HTERT RPE-1 (cell line): ENCODE results near the gene TOM1L2.
"Not testable (repeated sequence)": the region's sequence is repeated elsewhere in the genome, so short reads cannot be mapped to it uniquely, and the experiment has no call there.

Experiments
- in situ Hi-C: fragments of 300-500 bp; cut with MboI; formaldehyde crosslinking; loops from 4 replicates; pipeline ENCODE4 v1.14.3; 2020; ENCODE audit warnings: low sequenced_read_pairs

Gene TOM1L2

GRCh38 chr17:17810895-17811248, 161.3 kb downstream of the TOM1L2 start:
- in situ Hi-C loops = no loop called here

DNA sequence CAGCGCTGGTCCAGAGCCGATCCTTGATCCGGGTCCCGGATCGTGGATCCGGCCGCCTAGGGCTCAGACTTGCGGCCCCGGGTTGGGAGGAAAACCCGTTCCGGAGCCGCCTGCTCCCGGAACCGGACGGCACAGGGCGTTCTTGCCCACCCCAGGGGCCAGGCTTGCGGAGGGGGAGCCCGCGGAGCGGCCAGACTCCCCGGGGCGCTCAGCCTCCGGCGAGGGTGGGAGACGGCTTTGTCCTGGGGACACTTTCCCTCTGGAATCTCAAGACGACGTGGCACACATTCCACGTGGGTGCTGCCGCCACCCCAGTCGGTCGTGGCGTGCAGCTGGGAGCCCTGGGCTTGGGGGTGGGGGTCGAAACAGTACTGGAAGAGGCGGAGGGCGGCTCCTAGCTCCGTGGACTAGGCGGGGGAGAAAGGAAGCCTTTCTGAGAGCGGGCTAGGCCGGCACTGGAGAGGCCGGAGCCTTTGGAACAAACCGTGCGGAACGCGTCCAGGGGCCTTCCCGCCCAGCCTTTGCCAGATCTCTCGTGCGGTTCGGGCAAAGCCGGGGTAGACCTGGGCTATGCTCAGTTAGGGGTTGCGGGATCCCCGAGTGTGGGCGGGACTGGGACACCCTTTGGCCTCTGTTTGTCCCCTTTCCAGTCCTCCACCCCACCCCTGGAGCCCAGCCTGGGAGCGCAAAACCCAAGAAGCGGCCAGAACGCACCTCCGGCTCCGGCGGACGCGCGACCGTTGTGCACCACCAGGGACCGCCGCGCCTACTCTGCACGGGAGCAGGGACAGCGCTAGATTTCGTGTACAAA, 161.9 kb downstream of the TOM1L2 start:
- in situ Hi-C loops = no loop called here

DNA sequence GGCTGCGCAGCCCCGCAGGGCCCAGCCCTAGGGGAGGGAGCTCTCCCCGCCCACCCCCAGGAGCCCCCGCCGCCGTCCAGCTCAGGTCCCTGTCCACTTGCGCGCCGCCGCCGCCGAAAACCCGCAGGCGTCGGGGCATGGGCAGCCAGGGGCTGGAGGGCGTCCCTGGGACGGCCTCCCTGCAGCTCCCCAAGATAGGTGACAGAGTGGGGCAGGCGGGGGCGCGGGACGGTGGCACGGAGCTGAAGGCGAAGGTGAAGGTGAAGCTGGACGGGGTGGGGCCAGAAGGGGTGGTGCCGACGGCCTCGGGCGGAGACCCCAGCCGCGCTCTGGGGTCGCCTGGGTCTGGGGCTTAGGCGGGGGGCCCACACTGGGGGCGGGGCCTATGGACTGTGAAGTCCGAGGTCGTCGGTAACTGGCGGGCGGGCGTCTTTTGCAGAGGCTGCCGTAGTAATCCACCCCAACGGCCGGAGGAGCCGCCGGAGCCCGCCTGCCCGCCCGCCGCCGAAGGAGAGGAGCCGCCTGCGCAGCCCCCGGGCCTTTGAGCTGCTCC, 162.6 kb downstream of the TOM1L2 start:
- in situ Hi-C loops = no loop called here

- in situ Hi-C loops = no loop called here
Observed at GRCh38 chr17:17808706-17809432, 163.3 kb downstream of the TOM1L2 start.

DNA sequence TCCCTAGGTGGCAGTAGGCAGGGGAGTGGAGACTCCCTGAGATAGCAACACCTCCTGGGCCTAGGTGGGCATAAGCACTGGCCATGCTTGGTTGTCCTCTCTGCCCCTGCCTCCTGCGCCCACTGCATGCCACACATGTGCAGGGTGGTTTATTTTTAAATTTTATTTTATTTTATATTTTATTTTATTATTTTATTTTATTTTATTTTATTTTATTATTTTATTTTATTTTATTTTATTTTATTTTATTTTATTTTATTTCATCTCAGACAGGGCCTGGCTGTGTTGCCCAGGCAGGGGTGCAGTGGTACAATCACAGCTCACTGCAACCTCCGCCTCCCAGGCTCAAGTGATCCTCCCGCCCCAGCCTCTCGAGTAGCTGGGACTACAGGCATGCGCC, 164.0 kb downstream of the TOM1L2 start:
- in situ Hi-C loops = not testable (repeated sequence)

DNA sequence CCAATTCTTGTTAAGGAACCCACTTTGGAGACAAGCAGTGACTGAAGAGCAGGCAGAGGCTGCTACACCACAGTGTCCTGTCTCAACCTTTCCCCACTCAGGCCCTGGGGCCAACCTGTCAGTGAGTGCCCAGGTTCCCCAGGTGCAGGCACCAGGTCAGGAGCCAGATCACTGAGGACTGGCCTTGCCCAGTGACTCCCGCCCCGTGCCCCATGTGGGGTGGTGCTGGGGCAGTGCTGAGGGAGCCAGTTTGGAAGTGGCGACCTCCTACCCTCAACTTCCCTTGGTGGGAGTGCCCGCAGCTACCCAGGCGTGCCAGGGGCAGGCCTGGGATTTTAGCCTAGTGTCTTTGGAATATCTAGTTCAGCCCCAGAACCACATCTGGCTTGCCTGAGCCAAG, 164.8 kb downstream of the TOM1L2 start:
- in situ Hi-C loops = no loop called here

- in situ Hi-C loops = no loop called here
Observed at GRCh38 chr17:17806611-17807274, 165.5 kb downstream of the TOM1L2 start.

- in situ Hi-C loops = no loop called here
Observed at GRCh38 chr17:17806035-17806434, 166.2 kb downstream of the TOM1L2 start.

GRCh38 chr17:17805575-17805974, 166.6 kb downstream of the TOM1L2 start:
- in situ Hi-C loops = no loop called here

- in situ Hi-C loops = no loop called here
Observed at GRCh38 chr17:17804007-17804406, 168.2 kb downstream of the TOM1L2 start.

DNA sequence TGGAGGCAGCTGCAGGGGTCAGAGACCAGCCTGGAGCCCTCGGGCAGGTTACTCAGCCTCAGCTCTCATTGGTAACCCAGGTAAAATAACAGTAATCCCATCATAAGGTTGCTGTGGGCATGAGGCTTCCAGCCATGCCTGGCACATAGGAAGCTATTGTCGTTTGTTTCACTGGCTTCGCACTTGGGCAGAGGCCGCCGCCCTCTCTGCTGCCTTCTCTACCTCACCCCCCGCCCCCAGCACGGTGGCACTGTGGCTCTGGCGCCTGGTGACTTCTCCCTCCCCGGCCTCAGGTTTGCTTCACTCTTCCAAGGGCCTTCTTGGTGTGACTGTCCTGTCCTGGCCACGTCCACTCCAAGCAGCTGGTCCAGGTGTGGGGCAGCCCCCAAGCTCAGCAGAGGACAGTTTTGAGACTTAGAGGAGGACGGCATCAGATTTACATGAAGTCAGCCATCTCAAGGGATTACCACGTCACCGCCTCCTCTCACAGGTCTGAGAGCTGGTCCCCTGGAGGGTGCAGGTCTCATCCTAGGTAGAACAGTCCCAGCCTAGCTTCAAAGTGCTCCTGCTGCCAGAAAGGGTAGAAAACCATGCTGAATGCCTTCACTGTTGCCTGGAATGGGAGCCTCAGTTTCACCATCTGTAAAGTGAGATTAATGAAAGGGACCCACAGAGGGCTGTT, 170.3 kb downstream of the TOM1L2 start:
- in situ Hi-C loops = no loop called here

GRCh38 chr17:17800504-17801021, 171.6 kb downstream of the TOM1L2 start:
- in situ Hi-C loops = no loop called here

DNA sequence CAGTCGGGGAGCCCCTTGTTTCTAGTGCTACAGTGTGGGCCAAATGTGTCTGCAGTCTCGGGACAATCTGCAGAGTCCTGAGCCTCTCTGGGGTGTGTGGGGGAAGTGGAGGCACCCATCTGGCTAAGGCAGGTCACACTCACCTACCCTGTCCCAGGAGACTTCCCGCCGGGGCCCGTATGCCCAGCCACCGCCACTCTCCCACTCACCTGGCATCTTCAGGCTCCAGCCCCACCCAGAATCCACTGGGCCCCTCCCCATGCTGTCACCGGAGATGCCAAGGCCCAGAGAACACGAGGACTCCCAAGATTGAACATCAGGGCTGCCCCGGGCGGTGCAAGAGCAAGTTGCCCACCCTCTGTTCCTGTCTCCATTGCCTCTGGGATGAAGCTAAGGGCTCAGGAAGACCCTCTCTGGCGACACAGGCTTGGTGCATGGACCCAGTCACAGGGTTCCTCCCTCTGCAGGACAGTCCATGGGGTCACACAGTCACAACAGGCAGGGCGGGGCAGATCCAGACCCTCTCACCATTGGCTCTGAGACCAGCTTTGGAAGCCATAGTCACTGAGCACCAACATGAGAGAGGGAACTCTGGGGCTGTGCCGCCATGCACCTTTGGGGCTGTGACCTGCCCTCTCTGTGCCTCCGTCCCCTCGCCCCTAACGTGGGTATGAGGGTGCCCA, 173.5 kb downstream of the TOM1L2 start:
- in situ Hi-C loops = no loop called here

DNA sequence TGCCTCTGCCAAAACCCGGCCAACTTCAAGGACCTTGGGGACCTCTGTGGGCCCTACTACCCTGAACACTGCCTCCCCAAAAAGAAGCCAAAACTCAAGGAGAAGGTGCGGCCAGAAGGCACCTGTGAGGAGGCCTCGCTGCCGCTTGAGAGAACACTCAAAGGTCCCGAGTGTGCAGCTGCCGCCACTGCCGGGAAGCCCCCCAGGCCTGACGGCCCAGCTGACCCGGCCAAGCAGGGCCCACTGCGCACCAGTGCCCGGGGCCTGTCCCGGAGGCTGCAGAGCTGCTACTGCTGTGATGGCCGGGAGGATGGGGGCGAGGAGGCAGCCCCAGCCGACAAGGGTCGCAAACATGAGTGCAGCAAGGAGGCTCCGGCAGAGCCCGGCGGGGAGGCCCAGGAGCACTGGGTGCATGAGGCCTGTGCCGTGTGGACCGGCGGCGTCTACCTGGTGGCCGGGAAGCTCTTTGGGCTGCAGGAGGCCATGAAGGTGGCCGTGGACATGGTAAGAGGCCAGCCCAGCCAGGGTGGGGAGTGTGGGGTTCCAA, 174.1 kb downstream of the TOM1L2 start:
- in situ Hi-C loops = no loop called here

- in situ Hi-C loops = no loop called here
Observed at GRCh38 chr17:17797119-17797809, 174.9 kb downstream of the TOM1L2 start.

DNA sequence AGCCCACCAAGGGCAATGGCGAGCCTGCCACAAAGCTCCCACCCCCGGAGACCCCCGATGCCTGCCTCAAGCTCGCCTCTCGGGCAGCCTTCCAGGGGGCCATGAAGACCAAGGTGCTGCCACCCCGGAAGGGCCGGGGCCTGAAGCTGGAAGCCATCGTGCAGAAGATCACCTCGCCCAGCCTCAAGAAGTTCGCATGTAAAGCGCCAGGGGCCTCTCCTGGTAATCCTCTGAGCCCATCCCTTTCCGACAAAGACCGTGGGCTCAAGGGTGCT, 175.5 kb downstream of the TOM1L2 start:
- in situ Hi-C loops = no loop called here

DNA sequence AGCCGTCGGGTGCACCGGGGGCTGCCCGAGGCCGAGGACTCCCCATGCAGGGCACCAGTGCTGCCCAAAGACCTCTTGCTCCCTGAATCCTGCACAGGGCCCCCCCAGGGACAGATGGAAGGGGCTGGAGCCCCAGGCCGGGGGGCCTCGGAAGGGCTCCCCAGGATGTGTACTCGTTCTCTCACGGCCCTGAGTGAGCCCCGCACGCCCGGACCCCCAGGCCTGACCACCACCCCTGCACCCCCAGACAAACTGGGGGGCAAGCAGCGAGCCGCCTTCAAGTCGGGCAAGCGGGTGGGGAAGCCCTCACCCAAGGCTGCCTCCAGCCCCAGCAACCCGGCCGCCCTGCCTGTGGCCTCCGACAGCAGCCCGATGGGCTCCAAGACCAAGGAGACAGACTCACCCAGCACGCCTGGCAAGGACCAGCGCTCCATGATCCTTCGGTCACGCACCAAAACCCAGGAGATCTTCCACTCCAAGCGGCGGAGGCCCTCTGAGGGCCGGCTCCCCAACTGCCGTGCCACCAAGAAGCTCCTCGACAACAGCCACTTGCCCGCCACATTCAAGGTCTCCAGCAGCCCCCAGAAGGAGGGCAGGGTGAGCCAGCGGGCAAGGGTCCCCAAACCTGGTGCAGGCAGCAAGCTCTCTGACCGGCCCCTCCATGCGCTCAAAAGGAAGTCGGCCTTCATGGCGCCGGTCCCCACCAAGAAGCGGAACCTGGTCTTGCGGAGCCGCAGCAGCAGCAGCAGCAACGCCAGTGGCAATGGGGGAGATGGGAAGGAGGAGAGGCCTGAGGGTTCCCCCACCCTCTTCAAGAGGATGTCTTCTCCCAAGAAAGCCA, 176.0 kb downstream of the TOM1L2 start:
- in situ Hi-C loops = no loop called here

DNA sequence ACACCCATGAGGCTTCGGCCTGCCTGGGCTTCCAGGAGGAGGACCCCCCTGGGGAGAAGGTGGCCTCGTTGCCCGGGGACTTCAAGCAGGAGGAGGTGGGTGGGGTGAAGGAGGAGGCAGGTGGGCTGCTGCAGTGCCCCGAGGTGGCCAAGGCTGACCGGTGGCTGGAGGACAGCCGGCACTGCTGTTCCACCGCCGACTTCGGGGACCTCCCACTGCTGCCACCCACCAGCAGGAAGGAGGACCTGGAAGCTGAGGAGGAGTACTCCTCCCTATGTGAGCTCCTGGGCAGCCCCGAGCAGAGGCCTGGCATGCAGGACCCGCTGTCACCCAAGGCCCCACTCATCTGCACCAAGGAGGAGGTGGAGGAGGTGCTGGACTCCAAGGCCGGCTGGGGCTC, 176.9 kb downstream of the TOM1L2 start:
- in situ Hi-C loops = no loop called here

- in situ Hi-C loops = no loop called here
Observed at GRCh38 chr17:17794382-17794781, 177.8 kb downstream of the TOM1L2 start.
